A673 (cell line): ENCODE data around the gene AMZ2. TPM values are rescaled to one million over a fixed set of nuclear protein-coding genes. Genes with fewer than 3 reads are reported as not detected.
"Not testable (repeated sequence)": the region's sequence is repeated elsewhere in the genome, so short reads cannot be mapped to it uniquely, and the experiment has no call there.

Source experiments
- BruUV-seq: library from RNA; stranded (reverse); fragments of 400-500 nt; replicated peaks from 2 replicates; lab custom pipeline; 2021; lab: Mats Ljungman, UMichigan
- CTCF ChIA-PET: fragments of 300-600 bp; sonication (Branson Sonifier 250); formaldehyde crosslinking; loops from one replicate; lab custom pipeline; 2022; ENCODE audit warnings: antibody characterized with exemption; lab: Charles Lee
- POLR2A ChIA-PET: fragments of 300-600 bp; sonication (Branson Sonifier 250); formaldehyde crosslinking; loops from one replicate; lab custom pipeline; 2022; ENCODE audit warnings: antibody characterized with exemption; ENCODE audit not compliant: low non-redundant PET; lab: Charles Lee
- DNase-seq: peaks from one replicate; pipeline ENCODE4 v3.0.0-alpha.2; 2015; ENCODE audit warnings: low spot score
- H3K27ac ChIP-seq: fragments of 200-600 bp; sonication (generic); 2 replicates; pipeline ENCODE4 v1.5.1; 2016; ENCODE audit warnings: mixed run types, low read depth, mild to moderate bottlenecking, mixed read lengths, antibody characterized with exemption, low read length; ENCODE audit not compliant: poor library complexity, severe bottlenecking
- H3K27me3 ChIP-seq: fragments of 200-600 bp; sonication (generic); replicated peaks from 2 replicates; pipeline ENCODE4 v1.6.1; 2017; ENCODE audit warnings: mixed run types, low read depth, mild to moderate bottlenecking, mixed read lengths, antibody characterized with exemption, low read length; ENCODE audit not compliant: insufficient read depth, poor library complexity
- H3K36me3 ChIP-seq: fragments of 200-600 bp; sonication (generic); 2 replicates; pipeline ENCODE4 v1.6.1; 2016; ENCODE audit warnings: mixed run types, mild to moderate bottlenecking, mixed read lengths, antibody characterized with exemption, low read length; ENCODE audit not compliant: insufficient read depth, poor library complexity, severe bottlenecking
- H3K4me1 ChIP-seq: fragments of 200-600 bp; sonication (generic); 2 replicates; pipeline ENCODE4 v1.6.1; 2017; ENCODE audit warnings: mixed run types, mild to moderate bottlenecking, mixed read lengths, antibody characterized with exemption, low read length; ENCODE audit not compliant: insufficient read depth, poor library complexity, severe bottlenecking
- H3K4me3 ChIP-seq: fragments of 200-600 bp; sonication (generic); 2 replicates; pipeline ENCODE4 v1.5.1; 2016; ENCODE audit warnings: low read depth, mixed run types, mild to moderate bottlenecking, mixed read lengths, low read length; ENCODE audit not compliant: poor library complexity, severe bottlenecking
- H3K9me3 ChIP-seq: fragments of 200-600 bp; sonication (generic); 2 replicates; pipeline ENCODE4 v1.6.1; 2016; ENCODE audit warnings: mixed run types, low read depth, mild to moderate bottlenecking, mixed read lengths, antibody characterized with exemption, low read length; ENCODE audit not compliant: poor library complexity, severe bottlenecking
- EZH2 ChIP-seq: fragments of 200-600 bp; sonication (generic); IDR thresholded peaks from 2 replicates; pipeline ENCODE4 v1.6.1; 2017; ENCODE audit warnings: borderline replicate concordance, low read depth, mild to moderate bottlenecking, mixed read lengths, antibody characterized with exemption, low read length; ENCODE audit not compliant: poor library complexity, severe bottlenecking
- intact Hi-C: fragments of 100-400 bp; cut with micrococcal nuclease; formaldehyde crosslinking; loops from one replicate; pipeline ENCODE4 v1.10.0; 2022; ENCODE audit not compliant: unreplicated experiment
- total RNA-seq: library from RNA; stranded (reverse); gene quantifications from 2 replicates; pipeline ENCODE4 v1.2.3, GENCODE V29; 2021
- TF ChIP-seq, protein P1 (sequence below): fragments of 300-800, 200-600 bp; sonication (generic); conservative IDR thresholded peaks from 2 replicates; pipeline ENCODE4 v1.5.1; 2017; ENCODE audit warnings: low read depth, mild to moderate bottlenecking, antibody characterized with exemption, low read length, moderate library complexity, mixed read lengths

Gene AMZ2
- total RNA-seq, 1 experiment from 2014 or later: 80.4 TPM

DNA sequence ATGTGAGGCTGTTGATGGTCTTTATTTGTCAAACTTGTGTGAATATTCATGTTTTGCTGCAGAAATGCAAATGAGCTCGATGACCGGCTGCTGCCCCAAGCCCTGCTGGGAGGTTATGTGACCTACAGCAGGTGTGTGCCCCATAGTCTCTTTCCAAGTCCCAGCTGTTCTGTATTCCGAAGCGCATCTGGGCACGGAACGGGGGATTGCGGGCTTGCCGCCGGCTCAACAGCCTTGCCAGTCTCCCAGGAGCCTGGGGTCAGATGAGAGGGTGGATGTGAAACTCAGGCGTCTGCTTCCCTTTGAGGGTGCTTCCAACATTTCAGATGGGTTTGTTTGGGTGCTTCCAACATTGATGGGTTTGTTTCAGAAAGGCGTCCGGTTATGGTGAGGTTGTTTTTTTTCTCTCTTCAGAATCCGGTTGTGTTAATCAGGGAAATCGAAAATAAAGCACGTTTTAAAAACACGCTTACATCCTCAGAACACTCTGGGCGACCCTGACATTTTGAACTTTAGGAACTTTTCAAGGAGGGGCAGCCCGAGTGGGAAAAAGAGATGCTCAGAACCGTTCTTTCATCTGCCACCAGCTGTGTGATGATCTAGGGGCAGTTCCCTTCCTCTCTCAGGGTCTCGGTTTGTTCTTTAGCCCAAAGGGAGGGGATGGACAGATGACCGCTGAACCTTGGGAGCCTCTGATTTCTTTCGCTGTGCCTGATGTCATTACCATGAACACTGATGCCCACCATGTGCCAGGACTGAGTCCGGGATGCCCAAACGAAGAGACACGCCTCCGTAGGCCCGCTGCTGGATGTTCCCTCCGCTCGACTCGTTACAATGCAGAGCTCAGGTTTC, 47.8 kb upstream of the AMZ2 start:
- ChIA-PET POLR2A (no interaction called here), CTCF (interaction anchor here (1.4 kb wide), 1 partner anchor 48 kb away, joined by 4 read pairs; the partner anchor contains the start of gene AMZ2)
- H3K27ac ChIP-seq: no peak overlapping the region
- H3K27me3 ChIP-seq: peaks cover 57% of the 10 kb centered on the region
- BruUV-seq: no TSS peak
- TF ChIP-seq, protein P1, sequence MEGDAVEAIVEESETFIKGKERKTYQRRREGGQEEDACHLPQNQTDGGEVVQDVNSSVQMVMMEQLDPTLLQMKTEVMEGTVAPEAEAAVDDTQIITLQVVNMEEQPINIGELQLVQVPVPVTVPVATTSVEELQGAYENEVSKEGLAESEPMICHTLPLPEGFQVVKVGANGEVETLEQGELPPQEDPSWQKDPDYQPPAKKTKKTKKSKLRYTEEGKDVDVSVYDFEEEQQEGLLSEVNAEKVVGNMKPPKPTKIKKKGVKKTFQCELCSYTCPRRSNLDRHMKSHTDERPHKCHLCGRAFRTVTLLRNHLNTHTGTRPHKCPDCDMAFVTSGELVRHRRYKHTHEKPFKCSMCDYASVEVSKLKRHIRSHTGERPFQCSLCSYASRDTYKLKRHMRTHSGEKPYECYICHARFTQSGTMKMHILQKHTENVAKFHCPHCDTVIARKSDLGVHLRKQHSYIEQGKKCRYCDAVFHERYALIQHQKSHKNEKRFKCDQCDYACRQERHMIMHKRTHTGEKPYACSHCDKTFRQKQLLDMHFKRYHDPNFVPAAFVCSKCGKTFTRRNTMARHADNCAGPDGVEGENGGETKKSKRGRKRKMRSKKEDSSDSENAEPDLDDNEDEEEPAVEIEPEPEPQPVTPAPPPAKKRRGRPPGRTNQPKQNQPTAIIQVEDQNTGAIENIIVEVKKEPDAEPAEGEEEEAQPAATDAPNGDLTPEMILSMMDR: no peak
- TF ChIP-seq EZH2: peak; percentile 17
- H3K36me3 ChIP-seq: no peaks in the 10 kb centered on the region
- peak overlapping the region; percentile 24 for H3K4me3 ChIP-seq
- DNase-seq: no peak
- no peaks in the 10 kb centered on the region for H3K9me3 ChIP-seq
- intact Hi-C loops: loop anchor here (10.0 kb wide), 1 partner anchor 145 kb away; no protein-coding TSS in a partner anchor
- H3K4me1 ChIP-seq: peaks cover 24% of the 10 kb centered on the region

DNA sequence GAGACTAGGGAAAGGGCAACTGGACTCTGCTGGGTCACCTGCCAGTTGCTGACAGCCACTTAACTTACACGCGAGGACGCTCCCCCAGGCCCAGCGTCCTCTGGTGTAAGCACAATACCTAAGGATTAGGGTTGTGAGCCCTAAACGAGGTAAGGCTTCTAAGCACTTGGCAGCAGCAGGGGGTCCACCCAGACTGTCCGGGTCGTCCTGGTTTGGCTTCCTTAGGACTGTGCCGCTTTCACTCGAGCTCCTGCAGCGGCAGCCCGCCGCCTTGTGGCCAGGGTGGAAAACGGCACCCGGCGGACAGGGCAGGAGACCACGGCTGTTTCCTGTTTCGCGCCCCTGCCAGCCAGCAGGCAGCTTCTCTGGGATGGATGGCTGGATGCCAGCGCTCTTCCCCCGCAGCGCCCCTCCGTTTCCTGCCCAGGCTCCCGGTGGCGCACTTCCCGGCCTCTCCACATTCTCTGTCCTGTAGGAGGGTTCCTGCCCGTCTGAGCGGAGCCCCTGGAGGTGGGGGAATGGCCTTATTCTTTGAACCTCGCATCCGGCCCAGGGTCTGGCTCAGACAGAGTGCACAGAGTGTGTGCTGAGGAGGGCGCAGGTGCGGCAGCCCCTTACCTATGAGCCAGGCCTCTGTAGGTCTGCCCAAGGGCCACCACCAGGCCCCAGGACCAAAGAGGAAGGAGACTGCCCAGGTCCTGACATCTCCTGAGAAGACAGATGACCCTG, 47.0 kb upstream of the AMZ2 start:
- peaks cover 24% of the 10 kb centered on the region for H3K4me1 ChIP-seq
- no peaks in the 10 kb centered on the region for H3K9me3 ChIP-seq
- DNase-seq: peak; percentile 90
- POLR2A ChIA-PET: no interaction called here
- H3K4me3 ChIP-seq: no peak overlapping the region
- CTCF ChIA-PET: interaction anchor here (1.4 kb wide), 1 partner anchor 47 kb away, joined by 4 read pairs; the partner anchor contains the start of gene AMZ2
- intact Hi-C loops: loop anchor here (10.0 kb wide), 1 partner anchor 146 kb away; no protein-coding TSS in a partner anchor
- H3K27me3 ChIP-seq: peaks cover 49% of the 10 kb centered on the region
- no TSS peak for BruUV-seq
- no peaks in the 10 kb centered on the region for H3K36me3 ChIP-seq
- no peak overlapping the region for H3K27ac ChIP-seq
- TF ChIP-seq, protein P1: peak; percentile 96
- no peak for TF ChIP-seq EZH2

GRCh38 chr17:68201418-68201771, 46.4 kb upstream of the AMZ2 start:
- intact Hi-C loops: loop anchor here (10.0 kb wide), 1 partner anchor 147 kb away; no protein-coding TSS in a partner anchor
- H3K4me3 ChIP-seq, BruUV-seq, DNase-seq, POLR2A ChIA-PET, H3K9me3 ChIP-seq, H3K36me3 ChIP-seq, H3K27ac ChIP-seq: not testable (repeated sequence)
- CTCF ChIA-PET: interaction anchor here (1.4 kb wide), 1 partner anchor 46 kb away, joined by 4 read pairs; the partner anchor contains the start of gene AMZ2
- H3K27me3 ChIP-seq: peaks cover 43% of the 10 kb centered on the region
- H3K4me1 ChIP-seq: peaks cover 24% of the 10 kb centered on the region

- peaks cover 24% of the 10 kb centered on the region for H3K4me1 ChIP-seq
- DNase-seq, H3K9me3 ChIP-seq, H3K4me3 ChIP-seq, POLR2A ChIA-PET, H3K36me3 ChIP-seq, CTCF ChIA-PET, H3K27ac ChIP-seq, BruUV-seq: not testable (repeated sequence)
- intact Hi-C loops: loop anchor here (10.0 kb wide), 1 partner anchor 148 kb away; no protein-coding TSS in a partner anchor
- peaks cover 34% of the 10 kb centered on the region for H3K27me3 ChIP-seq
Measured at GRCh38 chr17:68202321-68202720, 45.5 kb upstream of the AMZ2 start.
